A172 (cell line): ENCODE results near the gene VIPR2. TPM values are rescaled to one million over a fixed set of nuclear protein-coding genes. Genes with fewer than 3 reads are reported as not detected.
"Not testable (repeated sequence)": the region's sequence is repeated elsewhere in the genome, so short reads cannot be mapped to it uniquely, and the experiment has no call there.

Experiments used
- DNase-seq: peaks from one replicate; pipeline ENCODE4 v3.0.0-alpha.2; 2015; ENCODE audit warnings: low spot score
- total RNA-seq: library from RNA; depleted of rRNA; stranded (reverse); fragments of >200 nt; shearing (Covaris generic); gene quantifications from 2 replicates; pipeline ENCODE4 v1.2.3, GENCODE V29; 2014; rRNA removed

Gene VIPR2
- 0.12 TPM in 1 of 2 replicates, not detected in the other for total RNA-seq

GRCh38 chr7:159144758-159145489, at the start of gene VIPR2:
TSS of gene VIPR2 (minus strand) at chr7:159144867. CDS start at chr7:159144771, 96 bp downstream.
- DNase-seq: no peak

GRCh38 chr7:159193543-159194090, 49.0 kb upstream of the VIPR2 start:
- no peak for DNase-seq

- DNase-seq: no peak
Observed at GRCh38 chr7:159192725-159193453, 48.2 kb upstream of the VIPR2 start.

- DNase-seq: no peak
Observed at GRCh38 chr7:159192013-159192412, 47.3 kb upstream of the VIPR2 start.

GRCh38 chr7:159191236-159191635, 46.6 kb upstream of the VIPR2 start:
- no peak for DNase-seq

GRCh38 chr7:159188011-159188410, 43.3 kb upstream of the VIPR2 start:
- no peak for DNase-seq

- no peak for DNase-seq
Observed at GRCh38 chr7:159179241-159179640, 34.6 kb upstream of the VIPR2 start.

- no peak for DNase-seq
Observed at GRCh38 chr7:159177284-159177953, 32.8 kb upstream of the VIPR2 start.

GRCh38 chr7:159175792-159176191, 31.1 kb upstream of the VIPR2 start:
- DNase-seq: no peak

- DNase-seq: not testable (repeated sequence)
Observed at GRCh38 chr7:159175100-159175499, 30.4 kb upstream of the VIPR2 start.

- DNase-seq: no peak
Observed at GRCh38 chr7:159172400-159172799, 27.7 kb upstream of the VIPR2 start.

GRCh38 chr7:159169391-159169790, 24.7 kb upstream of the VIPR2 start:
- no peak for DNase-seq

- no peak for DNase-seq
Observed at GRCh38 chr7:159167139-159167538, 22.5 kb upstream of the VIPR2 start.

- no peak for DNase-seq
Observed at GRCh38 chr7:159166530-159166929, 21.9 kb upstream of the VIPR2 start.

- DNase-seq: no peak
Observed at GRCh38 chr7:159165352-159165751, 20.7 kb upstream of the VIPR2 start.

- DNase-seq: not testable (repeated sequence)
Observed at GRCh38 chr7:159163703-159164301, 19.1 kb upstream of the VIPR2 start.

- not testable (repeated sequence) for DNase-seq
Observed at GRCh38 chr7:159162050-159162626, 17.5 kb upstream of the VIPR2 start.

- DNase-seq: no peak
Observed at GRCh38 chr7:159160450-159160849, 15.8 kb upstream of the VIPR2 start.

- DNase-seq: no peak
Observed at GRCh38 chr7:159159731-159160130, 15.1 kb upstream of the VIPR2 start.

- DNase-seq: no peak
Observed at GRCh38 chr7:159158888-159159405, 14.3 kb upstream of the VIPR2 start.
